OCI-M2 (cell line): ENCODE data around the gene NEURL4.
A peak's percentile ranks its signal among the peaks of the same experiment; 100 is the strongest.
"Not testable (repeated sequence)": the region's sequence is repeated elsewhere in the genome, so short reads cannot be mapped to it uniquely, and the experiment has no call there.

Source experiments
- DNase-seq: peaks from one replicate; lab custom pipeline; 2025; ENCODE audit not compliant: unreplicated experiment; lab: John Stamatoyannopoulos, UW

NEURL4 gene

GRCh38 chr17:7347630-7348477 lies 18.7 kb upstream of the NEURL4 start:
- DNase-seq, result no peak

DNA sequence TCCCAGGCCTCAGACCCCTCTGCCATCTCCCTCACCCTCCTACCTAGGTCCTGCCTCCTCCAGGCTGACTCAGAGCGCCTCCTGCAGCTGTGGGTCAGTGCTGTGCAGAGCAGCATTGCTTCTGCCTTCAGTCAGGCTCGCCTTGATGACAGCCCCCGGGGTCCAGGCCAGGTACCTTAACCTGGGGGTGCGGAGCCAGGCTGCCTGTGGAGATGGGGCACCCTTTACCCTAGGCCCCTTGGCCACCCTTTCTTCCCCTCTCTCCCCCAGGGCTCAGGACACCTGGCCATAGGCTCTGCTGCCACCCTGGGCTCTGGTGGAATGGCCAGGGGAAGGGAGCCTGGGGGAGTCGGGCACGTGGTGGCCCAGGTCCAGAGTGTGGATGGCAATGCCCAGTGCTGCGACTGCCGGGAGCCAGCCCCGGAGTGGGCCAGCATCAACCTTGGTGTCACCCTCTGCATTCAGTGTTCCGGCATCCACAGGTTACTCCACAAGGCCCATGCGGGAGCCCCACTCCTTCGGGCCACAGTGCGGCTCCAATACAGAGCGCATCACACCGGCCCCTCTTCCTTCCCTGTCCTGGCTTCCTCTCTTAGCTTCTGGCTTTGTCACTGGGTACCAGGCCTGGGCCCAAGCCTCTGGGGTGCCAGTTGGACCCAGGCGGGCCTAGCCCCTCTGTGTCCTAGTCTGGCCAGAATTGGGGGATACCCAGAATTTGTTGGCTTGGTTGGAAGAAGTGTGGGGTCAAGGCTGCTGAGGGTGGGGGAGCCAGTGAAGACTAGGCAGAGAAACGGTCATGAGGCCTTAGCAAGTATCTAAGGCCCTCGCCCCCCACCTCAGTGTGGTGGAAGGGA lies 17.9 kb upstream of the NEURL4 start:
- no peak for DNase-seq

GRCh38 chr17:7343250-7343649 lies 14.1 kb upstream of the NEURL4 start:
- DNase-seq, result no peak

- DNase-seq, result no peak
Measured at GRCh38 chr17:7341842-7342241, 12.7 kb upstream of the NEURL4 start.

DNA sequence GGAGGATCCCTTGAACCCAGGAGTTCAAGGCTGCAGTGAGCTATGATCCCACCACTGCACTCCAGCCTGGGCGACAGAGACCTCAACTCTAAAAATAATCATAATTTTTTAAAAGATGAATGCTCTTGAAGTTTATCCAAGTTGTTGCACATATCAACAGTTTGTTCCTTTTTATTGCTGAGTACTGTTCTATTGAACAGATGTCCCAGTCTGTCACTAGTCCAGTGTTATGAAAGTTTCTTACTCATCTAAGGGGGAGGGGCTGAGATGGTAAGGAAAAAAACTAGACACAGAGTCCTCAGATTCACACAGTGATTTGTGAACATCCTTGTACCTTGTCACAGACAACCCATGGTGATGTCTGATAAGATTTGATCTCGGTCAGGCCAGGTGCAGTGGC lies 11.0 kb upstream of the NEURL4 start:
- DNase-seq, result no peak

DNA sequence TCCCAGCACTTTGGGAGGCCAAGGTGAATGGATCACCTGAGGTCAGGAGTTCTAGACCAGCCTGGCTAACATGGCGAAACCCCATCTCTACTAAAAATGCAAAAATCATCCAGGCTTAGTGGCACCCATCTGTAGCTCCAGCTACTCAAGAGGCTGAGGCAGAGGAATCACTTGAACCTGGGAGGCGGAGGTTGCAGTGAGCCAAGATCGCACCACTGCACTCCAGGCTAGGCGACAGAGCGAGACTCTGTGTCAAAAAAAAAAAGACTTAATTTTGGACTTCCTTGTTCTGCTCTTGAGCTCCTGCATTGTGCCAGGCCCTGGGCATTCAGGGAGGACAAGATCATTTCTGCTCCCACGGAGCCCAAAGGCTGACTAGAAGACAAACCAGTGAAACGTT lies 8.5 kb upstream of the NEURL4 start:
- not testable (repeated sequence) for DNase-seq

DNA sequence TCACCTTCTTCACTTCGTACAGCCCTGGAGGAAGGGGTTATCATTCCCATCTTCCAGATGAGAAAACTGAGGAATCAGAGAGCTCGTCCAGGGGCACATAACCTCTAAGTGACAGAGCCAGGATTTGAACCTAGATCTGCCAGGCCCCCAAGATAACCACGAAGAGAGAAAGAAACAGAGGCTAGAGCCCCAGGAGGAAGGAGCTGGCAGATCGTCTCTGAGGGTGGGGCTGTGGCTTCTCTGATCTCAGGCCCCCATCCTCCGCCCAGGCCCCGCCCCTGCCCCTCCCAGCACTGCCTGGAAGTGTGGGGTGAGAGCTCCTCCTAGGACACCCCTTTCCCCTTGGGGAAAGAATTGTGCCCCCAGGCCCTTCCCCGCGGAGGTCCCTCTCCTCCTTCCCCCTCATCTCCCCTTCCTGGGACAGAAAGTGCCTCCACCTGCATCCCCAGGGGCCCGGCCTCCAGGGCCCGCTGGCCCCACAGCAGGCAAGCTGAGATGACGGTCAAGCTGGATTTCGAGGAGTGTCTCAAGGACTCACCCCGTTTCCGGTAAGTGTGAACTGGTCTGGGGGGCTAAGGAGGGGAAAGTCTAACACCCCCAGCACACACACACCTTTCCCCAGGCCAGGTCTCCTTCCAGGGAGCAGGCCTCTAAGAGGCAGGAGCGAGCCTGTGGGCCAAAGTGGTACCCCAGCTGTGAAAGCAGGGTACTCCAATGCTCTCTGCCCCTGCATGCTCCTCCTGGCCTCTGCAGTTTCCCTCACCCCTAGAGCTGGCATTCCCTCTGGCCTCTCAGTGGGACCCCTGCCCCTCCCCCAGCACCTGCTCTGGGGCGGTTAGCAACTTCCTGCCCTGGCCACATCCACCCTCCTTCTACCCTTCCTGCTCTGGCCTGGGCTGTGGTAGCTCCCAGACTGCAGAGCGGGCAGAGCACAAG lies 7.4 kb upstream of the NEURL4 start, which contains the start of gene ACAP1:
Gene ACAP1 (plus strand): TSS at position 290 of the 936 bp plus-strand sequence. CDS start 206 bp downstream, at position 496.
- no peak for DNase-seq

DNA sequence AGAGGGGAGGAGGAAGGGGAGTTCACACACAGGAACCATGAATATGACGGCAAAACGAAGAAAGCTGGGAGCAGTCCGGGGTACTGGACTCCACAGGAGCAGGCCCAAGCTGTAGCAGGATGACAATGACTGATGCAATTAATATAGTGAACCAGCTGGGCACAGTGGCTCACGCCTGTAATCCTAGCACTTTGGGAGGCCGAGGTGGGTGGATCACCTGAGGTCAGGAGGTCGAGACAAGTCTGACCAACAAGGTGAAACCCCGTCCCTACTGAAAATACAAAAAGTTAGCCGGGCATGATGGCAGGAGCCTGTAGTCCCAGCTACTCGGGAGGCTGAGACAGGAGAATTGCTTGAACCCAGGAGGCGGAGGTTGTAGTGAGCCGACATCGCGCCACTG lies 6.6 kb upstream of the NEURL4 start:
- DNase-seq, result not testable (repeated sequence)

GRCh38 chr17:7334938-7335538 lies 5.9 kb upstream of the NEURL4 start:
- DNase-seq, result no peak

GRCh38 chr17:7332600-7333069 lies 3.5 kb upstream of the NEURL4 start:
- DNase-seq, result not testable (repeated sequence)

DNA sequence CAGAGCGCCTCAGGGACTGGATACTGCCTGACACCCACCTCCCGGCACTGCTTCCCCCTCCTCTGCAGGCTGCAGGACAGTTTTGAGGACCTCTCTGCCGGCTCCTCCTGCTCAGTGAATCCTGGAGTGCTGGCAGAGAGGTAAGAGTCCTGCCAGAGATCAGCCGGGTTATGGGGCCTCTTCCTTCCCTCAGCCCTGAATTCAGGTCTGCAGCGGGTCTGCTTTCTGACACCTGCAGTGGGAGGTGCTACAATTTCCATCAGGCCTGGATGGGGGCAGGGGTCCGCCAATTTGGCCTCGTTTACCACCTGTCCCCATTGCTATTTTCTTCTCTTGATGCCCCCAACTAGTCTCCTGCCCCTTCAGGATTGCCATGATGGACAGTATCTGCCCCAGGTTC lies 3.0 kb upstream of the NEURL4 start:
- DNase-seq, result no peak

DNA sequence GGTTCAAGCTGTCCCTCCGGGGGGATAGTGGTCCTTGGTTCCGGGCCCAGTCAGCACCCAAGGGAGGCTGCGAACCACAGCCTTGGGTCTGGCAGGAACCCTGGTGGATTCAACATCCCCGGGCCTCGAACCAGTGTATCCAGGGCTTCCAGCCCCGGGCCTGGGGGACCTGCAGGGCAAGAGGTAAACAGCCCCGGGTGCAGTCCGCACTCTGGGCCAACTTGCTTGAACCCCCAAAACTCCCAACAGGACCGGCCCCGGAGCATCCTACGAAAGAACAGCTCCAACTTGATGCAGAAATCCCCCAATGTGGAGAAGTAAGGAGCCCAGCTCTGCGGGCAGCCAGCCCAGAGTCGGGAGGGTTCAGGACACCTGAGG lies 1.5 kb upstream of the NEURL4 start:
- no peak for DNase-seq

GRCh38 chr17:7329997-7330637 lies 982 bp upstream of the NEURL4 start:
- no peak for DNase-seq

DNA sequence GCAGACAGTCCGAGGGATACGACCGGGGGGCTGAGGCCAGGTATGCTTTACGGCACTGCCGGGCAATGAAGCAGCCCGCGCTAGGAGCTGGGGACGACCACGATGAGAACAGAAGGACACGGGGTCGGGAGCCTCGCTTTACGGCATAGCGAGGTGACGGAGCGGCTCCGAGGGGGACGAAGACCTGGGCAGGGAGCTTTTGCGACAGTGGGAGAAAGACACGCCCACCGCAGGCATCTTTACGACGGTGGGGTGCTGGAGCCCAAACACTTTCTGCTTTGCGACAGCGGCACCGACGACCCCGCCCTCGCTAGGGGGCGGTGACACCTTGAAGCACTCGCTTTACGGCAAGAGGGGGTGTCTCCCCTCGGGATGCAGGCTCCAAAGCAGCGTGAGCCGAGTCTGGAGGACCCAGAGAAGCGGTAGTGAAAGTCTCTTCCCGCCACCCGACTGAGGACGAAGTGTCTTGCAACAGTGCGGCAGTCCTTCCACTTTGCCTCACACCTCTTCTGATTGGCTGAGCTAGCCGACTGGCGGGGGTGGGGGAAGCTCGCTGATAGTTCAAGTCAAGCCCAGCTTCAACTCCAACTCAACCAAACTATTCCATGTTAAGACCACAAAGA lies 350 bp upstream of the NEURL4 start:
- DNase-seq, result peak; percentile 91

DNA sequence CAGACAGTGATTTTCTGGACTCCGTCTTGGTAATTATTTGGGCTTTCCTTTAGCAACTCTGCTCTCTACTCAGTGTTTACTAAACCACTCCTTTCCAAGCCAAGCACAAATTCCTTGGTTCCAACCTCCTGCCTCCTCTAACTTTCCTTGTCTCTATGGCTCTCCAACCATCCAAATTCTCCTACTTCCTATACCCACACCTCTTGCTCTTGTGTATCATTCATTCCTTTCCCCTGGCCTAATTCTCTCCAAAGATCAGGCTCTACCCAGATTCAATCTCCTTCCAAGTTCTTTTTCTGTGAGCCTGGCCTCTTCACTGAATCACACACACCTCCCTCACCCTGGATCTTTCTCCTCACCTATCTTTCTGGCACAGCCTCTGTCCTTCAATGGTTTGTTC lies 1.1 kb downstream of the NEURL4 start:
- DNase-seq, result no peak

DNA sequence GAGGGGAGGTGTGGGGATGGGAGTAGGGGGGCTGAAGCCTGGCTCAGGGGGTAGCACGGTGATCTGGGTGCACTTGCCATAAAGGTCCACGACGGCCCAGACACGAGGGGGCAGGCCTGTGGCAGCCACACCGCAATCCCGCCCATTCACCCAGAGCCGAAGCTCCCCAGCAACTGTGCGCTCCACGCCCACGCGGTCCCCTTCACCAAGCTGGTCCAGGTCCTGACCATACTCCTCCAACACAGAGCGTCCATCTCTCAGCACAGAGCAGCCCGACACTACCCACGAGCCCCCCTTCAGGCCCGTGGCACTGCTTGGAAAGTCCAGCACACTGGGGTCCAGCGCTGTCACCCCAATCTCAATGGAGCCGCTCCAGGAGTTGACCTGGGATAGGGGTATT lies 1.6 kb downstream of the NEURL4 start:
- no peak for DNase-seq

DNA sequence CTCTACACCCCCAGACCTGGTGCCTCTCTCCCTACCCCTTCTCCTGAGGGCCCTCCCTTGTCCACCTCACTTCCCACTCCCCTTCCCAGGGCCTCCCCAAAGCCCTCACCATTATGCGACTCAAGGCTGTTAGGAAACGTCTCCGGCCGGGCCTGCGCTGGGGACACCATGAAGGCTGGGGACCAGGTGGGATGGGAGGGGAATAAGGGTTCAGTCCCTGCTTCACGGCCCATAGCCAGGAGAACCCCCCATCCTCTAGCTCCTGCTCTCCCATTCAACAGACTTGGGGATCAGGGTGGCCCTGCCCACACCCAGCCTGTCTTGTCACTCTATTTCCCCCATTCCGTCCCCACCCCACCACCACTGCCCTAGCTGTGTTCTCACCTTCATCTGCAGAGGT lies 2.1 kb downstream of the NEURL4 start:
- DNase-seq, result no peak

DNA sequence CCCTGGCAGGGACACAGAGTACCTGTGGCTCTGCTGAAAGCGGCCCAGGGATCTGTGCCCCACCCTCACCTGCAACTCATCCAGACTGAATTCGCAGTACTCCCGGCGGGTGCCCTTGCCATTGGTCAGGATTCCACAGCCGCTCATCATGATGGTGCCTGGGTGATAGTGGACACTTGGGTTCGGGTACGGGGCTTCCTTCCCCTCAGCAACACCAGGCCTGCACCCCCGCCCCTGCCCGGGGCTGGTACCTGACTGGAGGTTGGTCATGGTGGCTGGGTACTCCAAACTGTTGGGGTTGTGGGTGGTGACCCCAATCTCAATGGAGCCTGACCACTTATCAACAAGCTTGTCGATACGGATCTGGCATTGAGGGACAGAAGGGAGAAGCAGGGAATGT lies 2.9 kb downstream of the NEURL4 start:
- DNase-seq, result no peak

GRCh38 chr17:7325031-7325528 lies 4.1 kb downstream of the NEURL4 start:
- no peak for DNase-seq
